Right ventricle myocardium inferior (tissue), 1 donor: Measurements from ENCODE around the gene RADIL. TPM values are rescaled to one million over a fixed set of nuclear protein-coding genes. Genes with fewer than 3 reads are reported as not detected.

Experiments used
- ATAC-seq: fragments of 200-7000 bp; cut with Tn5 transposase; one replicate; pipeline ENCODE4 v1.9.1; 2020; ENCODE audit warnings: mild to moderate bottlenecking, moderate library complexity
- DNase-seq: peaks from one replicate; pipeline ENCODE4 v3.0.0; 2021; ENCODE audit errors: missing footprints
- intact Hi-C: fragments of 100-400 bp; cut with DNase I; formaldehyde crosslinking; loops from one replicate; pipeline ENCODE4 v1.11.0; 2022
- total RNA-seq: library from RNA; stranded (reverse); fragmentation: NEBNext Ultra II Directional; extraction: Animal tissue kit (Norgen Biotek cat#: 25700); gene quantifications from one replicate; pipeline ENCODE4 v1.2.1, GENCODE V29; 2021
- donor health status: DM: no; HTN: yes; CAD: no; lungs with severe emphysema.

Gene RADIL
- total RNA-seq, 1 donor from 2014 or later, result 3.9 TPM

- ATAC-seq (no peak), DNase-seq (no peak)
- intact Hi-C loops, result no loop called here
Observed at GRCh38 chr7:4774007-4774406, 109.5 kb downstream of the RADIL start.

DNA sequence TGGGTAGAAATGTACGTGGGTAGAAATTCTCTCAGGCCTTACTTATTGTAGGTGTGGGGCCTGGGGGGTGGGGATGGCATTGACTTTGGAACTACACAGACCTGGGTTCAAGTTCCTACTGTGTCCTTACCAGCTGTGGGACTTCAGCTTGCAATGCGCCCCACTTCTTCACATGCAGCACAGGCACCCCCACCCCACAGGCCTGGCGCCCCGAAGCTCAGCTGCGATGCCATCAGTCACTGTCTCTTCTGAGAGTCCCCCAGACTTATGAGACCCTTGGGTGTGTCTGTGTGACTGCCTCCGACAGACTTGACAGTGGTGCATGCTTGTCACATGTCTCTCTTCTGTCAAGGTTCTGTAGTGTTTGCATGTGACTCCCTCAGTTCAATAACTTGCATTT lies 111.2 kb downstream of the RADIL start:
- intact Hi-C loops, result no loop called here
- no peak for ATAC-seq

GRCh38 chr7:4771737-4772136 lies 111.8 kb downstream of the RADIL start:
- intact Hi-C loops, result no loop called here
- DNase-seq, result no peak

More for the DNA sequence above, 111.2 kb downstream of the RADIL start:
- DNase-seq, result no peak

DNA sequence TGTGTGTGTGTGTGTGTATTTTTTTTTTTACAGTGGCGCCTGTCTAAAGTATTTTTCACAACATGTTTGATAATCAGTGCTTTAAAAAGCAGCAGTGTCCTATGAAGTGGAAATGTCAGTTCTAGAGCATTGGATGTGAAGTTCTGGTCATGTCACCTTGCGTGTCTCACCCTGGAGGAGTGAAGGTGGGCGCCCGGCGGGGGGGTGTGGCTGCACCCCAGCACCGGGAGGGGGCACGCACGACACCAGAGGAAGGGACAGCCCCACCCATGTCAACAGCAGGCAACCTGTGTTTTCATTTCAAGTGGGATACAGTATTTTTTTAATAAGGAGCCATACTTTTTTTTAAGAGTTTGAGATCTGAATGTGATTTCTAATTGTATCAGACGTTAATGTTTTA lies 112.6 kb downstream of the RADIL start:
- DNase-seq, result no peak
- intact Hi-C loops, result no loop called here

More at GRCh38 chr7:4771737-4772136, 111.8 kb downstream of the RADIL start:
- ATAC-seq, result no peak

GRCh38 chr7:4769761-4770160 lies 113.8 kb downstream of the RADIL start:
- intact Hi-C loops, result no loop called here
- DNase-seq, result no peak
- ATAC-seq, result no peak

More for the DNA sequence above, 112.6 kb downstream of the RADIL start:
- ATAC-seq, result no peak

GRCh38 chr7:4768597-4769569 lies 114.6 kb downstream of the RADIL start:
- DNase-seq (peak; percentile 37), ATAC-seq (no peak)
- intact Hi-C loops, result no loop called here

- DNase-seq, result no peak
- ATAC-seq, result no peak
- intact Hi-C loops, result no loop called here
Observed at GRCh38 chr7:4766666-4767519, 116.6 kb downstream of the RADIL start.

DNA sequence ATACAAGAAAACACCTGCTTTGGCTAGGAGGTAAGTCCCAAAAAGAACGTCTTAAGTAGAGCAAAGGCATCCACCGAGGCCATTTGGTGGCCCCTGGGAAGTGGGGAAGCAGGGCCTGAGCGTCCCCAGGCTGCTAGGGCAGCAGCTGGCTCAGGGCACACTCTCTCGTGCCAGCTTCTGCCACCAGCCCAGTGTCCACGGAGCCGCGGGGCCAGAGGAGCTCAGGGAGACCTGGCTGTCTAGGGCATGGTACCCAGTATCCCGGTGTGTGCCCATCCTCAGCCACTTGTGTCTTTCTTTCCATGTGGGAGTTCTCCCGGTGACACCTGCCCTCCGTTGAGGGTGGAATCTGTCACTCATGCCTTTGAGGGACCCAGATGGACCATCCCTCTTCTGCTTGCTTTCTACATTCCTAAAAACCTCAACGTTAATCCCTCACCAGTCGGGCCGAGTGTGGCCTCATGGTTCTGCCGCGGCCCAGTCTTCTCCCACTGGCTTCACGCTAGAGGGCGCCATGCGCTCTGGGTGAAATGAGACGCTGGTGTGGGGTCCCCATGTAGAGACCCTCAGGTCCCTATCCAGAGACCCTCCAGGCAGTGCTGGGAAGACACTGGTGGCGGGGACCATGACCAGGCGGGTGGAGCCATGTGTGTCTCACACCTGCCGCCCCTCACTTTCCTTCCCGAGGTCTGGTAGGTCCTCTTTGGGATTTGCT lies 117.6 kb downstream of the RADIL start:
- DNase-seq, result no peak
- no peak for ATAC-seq
- intact Hi-C loops, result no loop called here

- DNase-seq, result no peak
- ATAC-seq, result no peak
- intact Hi-C loops, result no loop called here
Observed at GRCh38 chr7:4764402-4765007, 119.0 kb downstream of the RADIL start.

DNA sequence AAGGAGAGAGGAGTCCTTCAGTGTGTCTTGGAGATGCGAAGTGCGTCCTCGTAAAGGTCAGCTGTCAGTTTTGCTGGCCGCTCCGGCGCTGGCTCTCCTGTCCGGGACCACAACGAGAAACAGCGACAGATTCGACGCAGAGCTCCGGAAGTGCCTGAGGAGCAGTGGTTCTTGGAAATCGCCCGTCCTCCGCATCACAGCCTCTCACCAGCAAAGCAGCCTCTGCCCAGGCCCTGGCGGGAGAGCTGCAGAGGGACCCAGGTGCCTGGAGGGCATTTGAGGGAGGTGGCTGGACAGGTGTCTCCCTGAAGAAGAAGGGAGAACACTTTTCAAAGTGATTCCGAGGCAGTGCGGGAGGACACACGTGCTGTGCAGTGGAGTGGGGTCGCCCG lies 119.7 kb downstream of the RADIL start:
- intact Hi-C loops, result no loop called here
- no peak for ATAC-seq
- DNase-seq, result no peak

DNA sequence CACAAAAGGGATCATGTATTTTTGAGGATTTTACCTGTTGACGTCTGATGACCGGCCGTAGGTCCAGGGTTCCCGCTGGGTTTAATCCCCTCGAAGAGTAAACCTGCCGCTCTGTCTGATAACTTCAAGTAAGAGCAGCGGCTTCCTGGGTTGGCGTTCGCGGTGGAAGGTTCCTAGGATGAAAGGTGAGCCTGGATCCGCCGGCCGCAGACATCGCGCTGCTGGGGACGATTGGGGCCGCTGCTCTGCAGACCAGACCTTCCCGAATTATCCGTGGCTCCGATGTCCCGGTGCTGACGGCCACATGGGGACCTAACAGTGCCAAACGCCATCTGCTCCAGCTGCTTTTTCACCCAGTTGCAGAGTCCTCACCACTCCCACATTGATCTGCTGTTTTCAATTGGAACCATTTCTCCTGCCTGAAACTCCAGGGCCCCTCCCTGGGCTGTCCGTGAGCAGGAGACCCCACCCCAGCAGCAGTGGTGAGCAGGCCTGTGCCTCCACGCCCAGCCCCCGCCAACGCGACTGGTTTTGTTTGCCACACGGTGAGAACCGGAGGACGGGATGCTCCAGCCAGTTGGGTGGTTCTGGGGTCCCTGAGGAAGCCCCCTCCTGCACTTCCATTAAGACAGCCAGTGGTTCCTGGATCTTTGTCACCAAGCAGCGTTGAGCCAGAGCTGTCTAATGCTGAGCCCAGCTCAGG lies 120.3 kb downstream of the RADIL start:
- ATAC-seq (no peak), DNase-seq (no peak)
- intact Hi-C loops, result no loop called here

GRCh38 chr7:4762121-4763055 lies 121.1 kb downstream of the RADIL start:
- DNase-seq (no peak), ATAC-seq (peak; percentile 11)
- intact Hi-C loops, result no loop called here

DNA sequence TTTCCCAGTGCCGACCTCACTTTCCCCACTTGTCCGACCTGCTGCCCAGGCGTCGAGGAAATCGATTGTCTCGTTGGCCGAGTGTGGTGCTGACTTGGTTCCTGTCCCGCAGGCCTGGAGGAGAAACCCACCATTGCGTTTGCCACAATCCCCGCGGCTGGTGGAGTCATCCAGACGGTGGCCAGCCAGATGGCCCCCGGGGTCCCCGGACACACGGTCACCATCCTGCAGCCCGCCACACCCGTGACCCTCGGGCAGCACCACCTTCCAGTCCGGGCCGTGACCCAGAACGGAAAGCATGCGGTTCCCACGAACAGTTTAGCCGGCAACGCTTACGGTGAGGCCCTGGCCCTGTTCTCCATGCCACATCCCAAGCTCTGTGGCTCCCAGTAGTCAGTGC lies 122.6 kb downstream of the RADIL start:
- DNase-seq, result peak; percentile 30
- intact Hi-C loops, result no loop called here
- ATAC-seq, result no peak

- DNase-seq, result peak; percentile 66
- no peak for ATAC-seq
- intact Hi-C loops, result no loop called here
Observed at GRCh38 chr7:4759211-4759610, 124.3 kb downstream of the RADIL start.

GRCh38 chr7:4758791-4759190 lies 124.7 kb downstream of the RADIL start:
- ATAC-seq, result no peak
- DNase-seq, result peak; percentile 39
- intact Hi-C loops, result no loop called here

DNA sequence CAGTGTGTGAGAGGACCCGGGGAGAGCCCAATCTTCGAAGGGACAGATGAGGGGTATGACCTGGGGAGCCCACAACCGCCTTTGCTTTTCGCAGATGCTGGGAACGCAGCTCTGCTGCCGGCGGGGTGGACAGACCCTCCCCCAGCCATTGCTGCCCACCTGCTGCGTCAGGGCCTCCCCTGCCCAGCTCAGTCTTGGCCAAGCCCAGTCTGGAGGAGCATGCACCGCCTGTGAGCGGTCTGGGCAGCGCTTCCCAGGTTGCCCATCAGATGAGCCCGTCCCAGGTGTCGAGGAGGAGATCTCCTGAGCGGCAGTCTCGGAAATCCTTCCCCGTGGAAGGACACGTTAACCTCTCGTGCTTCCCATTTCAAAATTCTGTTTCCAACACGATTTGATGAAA lies 125.4 kb downstream of the RADIL start:
- intact Hi-C loops, result no loop called here
- DNase-seq (peak; percentile 60), ATAC-seq (no peak)

- no peak for ATAC-seq
- intact Hi-C loops, result no loop called here
- peak; percentile 44 for DNase-seq
Observed at GRCh38 chr7:4755045-4755444, 128.5 kb downstream of the RADIL start.
